Mucosa of descending colon (tissue), 3 donors: ENCODE results near the gene TBC1D14. TPM values are rescaled to one million over a fixed set of nuclear protein-coding genes. Genes with fewer than 3 reads are reported as not detected.

Source experiments
- ATAC-seq: fragments of 200-7000 bp; cut with Tn5 transposase; one replicate; pipeline ENCODE4 v1.9.1; 2020; ENCODE audit warnings: mild to moderate bottlenecking, moderate library complexity
- DNase-seq, 3 donors: peaks; one replicate each; pipeline ENCODE4 v3.0.0-alpha.2; 2020
- H3K36me3 ChIP-seq: fragments of 200-600 bp; one replicate; pipeline ENCODE4 v1.8.0; 2021; ENCODE audit warnings: low read depth, mild to moderate bottlenecking
- H3K4me1 ChIP-seq: fragments of 200-600 bp; one replicate; pipeline ENCODE4 v1.8.0; 2021; ENCODE audit warnings: low read depth, mild to moderate bottlenecking
- H3K4me3 ChIP-seq: fragments of 200-600 bp; one replicate; pipeline ENCODE4 v1.8.0; 2021; ENCODE audit warnings: mild to moderate bottlenecking
- H3K9me3 ChIP-seq: fragments of 200-600 bp; one replicate; pipeline ENCODE4 v1.8.0; 2021; ENCODE audit warnings: mild to moderate bottlenecking
- intact Hi-C, 2 donors: fragments of 100-400 bp; cut with DNase I in 1 of 2; cut with micrococcal nuclease in 1 of 2; formaldehyde crosslinking; loops; one replicate each; pipeline versions ENCODE4 v1.11.0 to v1.11.1; 2022; cut with DNase I, micrococcal nuclease
- total RNA-seq, 3 donors: library from RNA; stranded (reverse); fragmentation: NEBNext Ultra II Directional in 2 of 3; extraction: Animal tissue kit (Norgen Biotek cat#: 25700) in 2 of 3; gene quantifications; one replicate each; pipeline versions ENCODE4 v1.2.1 to v1.2.4, GENCODE V29; 2021 to 2023
- TF ChIP-seq, protein P1 (sequence below): fragments of 200-600 bp; IDR thresholded peaks from one replicate; pipeline ENCODE4 v1.8.0; 2022; ENCODE audit warnings: antibody characterized with exemption, mild to moderate bottlenecking
- donor health status: DM: no; HTN: no; CAD: no; lungs with moderate emphysema.
- donor health status: DM: no; HTN: no; CAD: no.
- donor health status: DM: no; HTN: yes; CAD: no.

Gene TBC1D14
- total RNA-seq, 3 donors from 2014 or later = 51.8 to 70.8 (median 56.2) TPM

DNA sequence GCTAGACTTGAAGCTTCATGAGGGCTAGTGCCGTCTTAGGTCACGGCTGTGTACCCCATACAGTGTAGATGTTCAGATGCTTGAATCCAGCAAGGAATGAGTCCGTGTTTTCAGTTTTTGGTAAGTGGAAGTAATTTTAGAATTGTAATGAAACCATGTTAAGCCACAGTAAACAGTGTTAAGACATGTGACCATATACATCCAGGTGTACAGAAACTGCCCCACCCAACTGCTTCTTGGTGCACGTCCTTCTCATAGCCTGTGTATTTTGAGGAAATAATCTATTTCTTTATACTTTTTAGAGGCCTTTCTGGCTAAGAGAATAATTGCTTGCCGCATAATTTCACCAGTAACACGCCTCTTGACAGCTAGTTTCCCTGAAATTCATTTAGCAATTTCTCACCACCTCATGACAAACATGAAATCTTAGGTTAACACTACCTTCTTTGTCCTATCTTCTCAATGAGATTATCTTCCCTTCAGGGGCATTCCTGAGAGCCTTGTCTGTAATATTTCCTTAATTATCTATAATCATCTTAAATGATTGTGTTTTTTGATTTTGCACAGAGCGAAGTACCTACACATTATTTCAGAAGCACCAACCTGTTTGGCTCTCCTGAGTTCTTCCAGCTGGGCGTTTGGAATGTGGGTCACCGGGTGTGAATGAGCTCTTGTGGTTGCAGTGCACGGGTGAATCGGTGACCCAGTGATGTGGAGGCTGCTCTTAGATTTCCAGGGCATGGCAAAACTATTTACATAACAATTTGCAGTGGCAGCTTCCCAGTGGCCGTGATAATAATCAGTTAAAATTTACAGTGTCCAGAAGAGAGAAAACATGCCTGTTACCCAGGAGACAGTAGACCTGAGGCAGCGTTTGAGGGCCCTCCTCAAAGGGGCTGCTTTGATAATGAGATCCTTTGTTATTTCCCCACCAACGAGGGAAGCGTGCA is 83.4 kb downstream of the TBC1D14 start:
- ATAC-seq = peak; percentile 69
- peaks cover 32% of the 10 kb centered on the region for H3K4me1 ChIP-seq
- intact Hi-C loops = no loop called here
- TF ChIP-seq, protein P1, sequence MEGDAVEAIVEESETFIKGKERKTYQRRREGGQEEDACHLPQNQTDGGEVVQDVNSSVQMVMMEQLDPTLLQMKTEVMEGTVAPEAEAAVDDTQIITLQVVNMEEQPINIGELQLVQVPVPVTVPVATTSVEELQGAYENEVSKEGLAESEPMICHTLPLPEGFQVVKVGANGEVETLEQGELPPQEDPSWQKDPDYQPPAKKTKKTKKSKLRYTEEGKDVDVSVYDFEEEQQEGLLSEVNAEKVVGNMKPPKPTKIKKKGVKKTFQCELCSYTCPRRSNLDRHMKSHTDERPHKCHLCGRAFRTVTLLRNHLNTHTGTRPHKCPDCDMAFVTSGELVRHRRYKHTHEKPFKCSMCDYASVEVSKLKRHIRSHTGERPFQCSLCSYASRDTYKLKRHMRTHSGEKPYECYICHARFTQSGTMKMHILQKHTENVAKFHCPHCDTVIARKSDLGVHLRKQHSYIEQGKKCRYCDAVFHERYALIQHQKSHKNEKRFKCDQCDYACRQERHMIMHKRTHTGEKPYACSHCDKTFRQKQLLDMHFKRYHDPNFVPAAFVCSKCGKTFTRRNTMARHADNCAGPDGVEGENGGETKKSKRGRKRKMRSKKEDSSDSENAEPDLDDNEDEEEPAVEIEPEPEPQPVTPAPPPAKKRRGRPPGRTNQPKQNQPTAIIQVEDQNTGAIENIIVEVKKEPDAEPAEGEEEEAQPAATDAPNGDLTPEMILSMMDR = no peak
- no peaks in the 10 kb centered on the region for H3K36me3 ChIP-seq
- peak in 1 of 3 donors; percentile 43 for DNase-seq
- H3K9me3 ChIP-seq = no peaks in the 10 kb centered on the region
- H3K4me3 ChIP-seq = no peak overlapping the region

DNA sequence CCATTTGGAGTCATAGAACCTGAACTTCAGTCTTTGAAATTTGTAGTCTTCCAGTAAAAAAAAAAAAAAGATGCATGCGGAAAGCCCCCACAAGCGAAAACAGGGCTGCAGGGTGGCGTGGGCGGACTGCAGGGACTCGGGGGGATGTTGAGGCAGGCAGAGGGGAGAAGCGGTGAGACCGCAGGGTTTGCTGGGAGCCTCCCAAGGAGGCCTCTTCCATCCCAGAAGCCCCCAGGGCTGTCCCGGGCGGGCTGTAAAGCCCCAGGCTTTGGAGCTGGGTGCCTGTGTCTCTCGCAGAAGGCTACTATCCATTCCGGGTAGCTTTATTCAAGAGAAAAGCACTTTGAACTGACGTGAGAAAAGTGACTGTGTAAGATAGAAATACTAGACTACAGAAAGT is 86.9 kb downstream of the TBC1D14 start:
- TF ChIP-seq, protein P1 = no peak
- no peak overlapping the region for H3K4me3 ChIP-seq
- DNase-seq (no peak), ATAC-seq (no peak)
- intact Hi-C loops = no loop called here
- peaks cover 13% of the 10 kb centered on the region for H3K36me3 ChIP-seq
- H3K4me1 ChIP-seq = peaks cover 16% of the 10 kb centered on the region
- no peaks in the 10 kb centered on the region for H3K9me3 ChIP-seq

DNA sequence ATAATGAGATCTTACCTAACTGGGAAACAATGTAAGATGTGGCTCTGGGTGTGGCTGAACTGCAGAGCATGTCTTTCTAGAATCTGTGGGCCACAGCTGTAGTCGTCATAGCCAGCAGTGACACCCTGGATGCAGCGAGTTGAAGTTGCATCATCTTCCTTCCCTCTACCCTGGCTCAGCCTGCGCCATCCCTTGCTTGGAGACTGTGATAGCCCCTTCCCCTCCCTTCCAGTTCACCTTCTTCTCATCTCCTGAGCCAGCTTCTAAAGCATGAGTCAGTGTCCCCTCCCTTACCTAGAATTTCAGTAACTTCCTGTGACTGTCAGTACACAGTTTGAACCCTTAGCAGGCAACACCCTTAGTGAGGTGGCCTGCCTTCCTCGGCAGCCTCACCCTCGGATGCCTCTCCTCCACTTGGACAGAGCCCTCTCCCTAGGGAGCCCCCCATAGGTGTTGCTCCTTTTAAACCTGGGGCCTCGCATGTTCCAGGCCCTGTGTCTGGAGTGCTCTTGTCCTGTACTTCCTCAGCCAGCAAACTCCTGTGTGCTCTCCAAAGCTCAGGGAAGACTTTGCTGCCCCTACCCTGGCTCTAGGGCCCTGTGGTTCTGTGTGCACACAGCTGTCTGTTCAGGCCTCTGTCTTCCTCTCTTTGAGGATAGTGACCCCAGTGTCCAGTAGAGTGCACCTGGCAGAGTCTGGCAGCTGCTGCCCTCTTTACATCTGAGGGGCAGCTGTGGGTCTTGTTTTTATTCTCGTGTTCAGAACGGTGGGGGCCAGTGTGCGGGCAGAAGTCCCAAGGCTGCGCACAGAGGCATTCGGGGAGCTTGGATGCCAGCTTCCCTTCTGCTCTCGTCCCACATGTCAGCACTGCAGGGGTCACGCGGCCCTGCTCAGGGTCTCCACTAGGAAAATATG is 89.8 kb downstream of the TBC1D14 start:
- intact Hi-C loops = no loop called here

DNA sequence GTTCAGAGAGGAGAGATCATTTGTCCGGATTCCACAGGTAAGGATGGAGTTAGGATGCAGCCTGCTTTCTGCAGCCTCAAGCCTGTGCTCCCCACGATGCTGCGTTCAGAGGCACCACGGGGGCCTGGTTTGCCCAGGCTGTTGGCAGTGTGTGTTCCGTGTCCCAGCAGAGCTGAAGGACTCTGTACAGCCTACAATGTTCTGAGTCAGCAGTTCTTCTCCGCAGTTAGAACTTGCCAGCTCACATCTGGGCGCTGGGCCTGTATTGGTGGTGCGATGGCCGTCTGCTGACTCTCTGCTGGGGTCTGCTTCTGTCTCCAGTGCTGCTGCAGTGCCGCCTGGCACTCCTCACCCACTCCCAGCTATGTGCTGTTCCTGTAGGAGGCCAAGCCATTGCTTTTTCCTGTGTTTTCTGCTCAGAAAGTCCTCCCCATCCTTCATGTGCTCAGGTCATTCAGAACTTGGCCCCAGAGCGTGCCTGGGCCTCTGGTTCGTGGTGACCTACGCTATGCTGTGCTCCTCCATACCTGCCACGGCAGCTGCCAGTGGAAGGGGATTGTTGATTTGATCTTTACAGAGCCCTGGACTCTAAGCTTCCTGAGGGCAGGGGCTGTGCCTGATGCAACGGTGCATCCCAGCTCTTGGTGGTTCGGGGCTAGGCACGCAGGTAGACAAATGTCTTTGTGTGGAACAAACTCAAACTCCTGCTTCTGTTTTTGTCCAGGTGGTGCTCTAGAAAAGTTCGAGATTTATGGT is 91.0 kb downstream of the TBC1D14 start:
- Histone ChIP-seq H3K9me3 (no peaks in the 10 kb centered on the region), H3K36me3 (peaks cover 13% of the 10 kb centered on the region), H3K4me1 (no peaks in the 10 kb centered on the region), H3K4me3 (no peak overlapping the region)
- intact Hi-C loops = no loop called here
- ATAC-seq (no peak), DNase-seq (peak in 1 of 3 donors; percentile 12)
- TF ChIP-seq, protein P1 = no peak

More for the DNA sequence above, 89.8 kb downstream of the TBC1D14 start:
- no peaks in the 10 kb centered on the region for H3K9me3 ChIP-seq
- H3K4me1 ChIP-seq = no peaks in the 10 kb centered on the region
- H3K4me3 ChIP-seq = no peak overlapping the region
- ATAC-seq (peak; percentile 83), DNase-seq (peak in 1 of 3 donors; percentile 33)
- H3K36me3 ChIP-seq = peaks cover 13% of the 10 kb centered on the region
- TF ChIP-seq, protein P1 = no peak

DNA sequence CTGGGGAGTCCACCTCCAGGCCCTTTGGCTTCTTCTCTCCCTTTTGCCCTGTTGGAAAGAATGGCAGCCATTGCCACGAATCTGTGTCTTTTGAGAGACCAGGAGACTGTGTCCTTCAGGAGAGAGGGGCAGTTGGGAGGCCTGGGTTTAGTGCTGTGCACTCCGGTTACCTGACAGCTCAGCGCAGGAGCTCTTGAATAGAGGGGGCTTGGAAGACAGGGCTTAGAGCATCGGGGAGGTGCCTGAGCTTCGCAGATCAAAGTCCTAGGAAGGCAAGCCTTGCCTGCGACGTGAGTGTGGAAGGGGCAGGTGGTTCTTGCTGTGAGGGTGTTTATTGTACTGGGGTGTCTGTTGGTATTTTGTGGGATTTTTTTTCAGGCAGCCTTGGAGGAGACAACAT is 91.6 kb downstream of the TBC1D14 start:
- peaks cover 13% of the 10 kb centered on the region for H3K36me3 ChIP-seq
- intact Hi-C loops = no loop called here
- H3K4me1 ChIP-seq = no peaks in the 10 kb centered on the region
- no peak for ATAC-seq
- H3K4me3 ChIP-seq = no peak overlapping the region
- no peaks in the 10 kb centered on the region for H3K9me3 ChIP-seq
- no peak for DNase-seq
- TF ChIP-seq, protein P1 = no peak
